NCI-H345 (cell line): ENCODE measurements around the gene CHMP1B.
A peak's percentile ranks its signal among the peaks of the same experiment; 100 is the strongest.

ENCODE experiments used
- DNase-seq: peaks from one replicate; lab custom pipeline; 2025; lab: John Stamatoyannopoulos, UW

The CHMP1B gene

GRCh38 chr18:11851146-11851805, at the start of gene CHMP1B:
Gene CHMP1B, plus strand, starts transcription at chr18:11851413. Its CDS starts 99 bp downstream, at chr18:11851512.
- DNase-seq = peak; percentile 97

- no peak for DNase-seq
Observed at GRCh38 chr18:11801573-11801972, 49.6 kb upstream of the CHMP1B start.

- DNase-seq = no peak
Observed at GRCh38 chr18:11802158-11802557, 49.1 kb upstream of the CHMP1B start.

- no peak for DNase-seq
Observed at GRCh38 chr18:11802586-11802985, 48.6 kb upstream of the CHMP1B start.

- DNase-seq = no peak
Observed at GRCh38 chr18:11807233-11807632, 44.0 kb upstream of the CHMP1B start.

GRCh38 chr18:11808001-11808855, 43.0 kb upstream of the CHMP1B start:
- DNase-seq = no peak

- no peak for DNase-seq
Observed at GRCh38 chr18:11809895-11810294, 41.3 kb upstream of the CHMP1B start.

- no peak for DNase-seq
Observed at GRCh38 chr18:11810379-11810778, 40.8 kb upstream of the CHMP1B start.

GRCh38 chr18:11811009-11811408, 40.2 kb upstream of the CHMP1B start:
- no peak for DNase-seq

- DNase-seq = no peak
Observed at GRCh38 chr18:11817229-11817628, 34.0 kb upstream of the CHMP1B start.

- no peak for DNase-seq
Observed at GRCh38 chr18:11818486-11819203, 32.6 kb upstream of the CHMP1B start.

- no peak for DNase-seq
Observed at GRCh38 chr18:11819938-11820337, 31.3 kb upstream of the CHMP1B start.

- DNase-seq = no peak
Observed at GRCh38 chr18:11820697-11821096, 30.5 kb upstream of the CHMP1B start.

GRCh38 chr18:11821208-11821607, 30.0 kb upstream of the CHMP1B start:
- DNase-seq = no peak

GRCh38 chr18:11821643-11822237, 29.5 kb upstream of the CHMP1B start:
- no peak for DNase-seq

GRCh38 chr18:11823545-11823944, 27.7 kb upstream of the CHMP1B start:
- DNase-seq = no peak

GRCh38 chr18:11826836-11827235, 24.4 kb upstream of the CHMP1B start:
- no peak for DNase-seq

GRCh38 chr18:11828786-11829432, 22.3 kb upstream of the CHMP1B start:
- no peak for DNase-seq

- DNase-seq = no peak
Observed at GRCh38 chr18:11830585-11830984, 20.6 kb upstream of the CHMP1B start.

- no peak for DNase-seq
Observed at GRCh38 chr18:11831921-11832320, 19.3 kb upstream of the CHMP1B start.

GRCh38 chr18:11834772-11835171, 16.4 kb upstream of the CHMP1B start:
- no peak for DNase-seq

GRCh38 chr18:11839556-11839955, 11.7 kb upstream of the CHMP1B start:
- no peak for DNase-seq
